Astrocyte (in vitro differentiated cells and primary cell): Measurements from ENCODE around the gene DDR2. TPM values are rescaled to one million over a fixed set of nuclear protein-coding genes. Genes with fewer than 3 reads are reported as not detected.

Source experiments
- DNase-seq: peaks from one replicate; pipeline ENCODE4 v3.0.0-alpha.2; 2010; ENCODE audit warnings: low read depth
- FAIRE-seq: peaks from 2 replicates; lab custom pipeline; 2011; peaks lifted over from hg19 to GRCh38; lab: Jason Lieb, UNC
- H2AFZ ChIP-seq: 2 replicates; pipeline ENCODE4 v1.6.0; 2012; ENCODE audit warnings: low read depth, low read length, inconsistent platforms
- H3K27ac ChIP-seq: 2 replicates; pipeline ENCODE4 v1.5.1; 2011; ENCODE audit warnings: low read depth, low read length, inconsistent platforms
- H3K27me3 ChIP-seq: 2 replicates; pipeline ENCODE4 v1.6.0; 2011; ENCODE audit warnings: low read length, inconsistent platforms; ENCODE audit not compliant: insufficient read depth
- H3K36me3 ChIP-seq: 2 replicates; pipeline ENCODE4 v1.5.1; 2011; ENCODE audit warnings: low read length, inconsistent platforms; ENCODE audit not compliant: insufficient read depth
- H3K4me1 ChIP-seq: 2 replicates; pipeline ENCODE4 v1.5.1; 2011; ENCODE audit warnings: low read length, inconsistent platforms; ENCODE audit not compliant: insufficient read depth
- H3K4me2 ChIP-seq: 2 replicates; pipeline ENCODE4 v1.6.0; 2012; ENCODE audit warnings: low read length, inconsistent platforms
- H3K4me3 ChIP-seq: 2 replicates; pipeline ENCODE4 v1.5.1; 2011; ENCODE audit warnings: low read depth, mild to moderate bottlenecking, low read length, inconsistent platforms; ENCODE audit not compliant: insufficient read depth
- H3K79me2 ChIP-seq: 2 replicates; pipeline ENCODE4 v1.6.0; 2012; ENCODE audit warnings: mild to moderate bottlenecking, low read length, inconsistent platforms; ENCODE audit not compliant: insufficient read depth
- H3K9ac ChIP-seq: 2 replicates; pipeline ENCODE4 v1.6.0; 2012; ENCODE audit warnings: mild to moderate bottlenecking, low read length, inconsistent platforms
- H3K9me3 ChIP-seq: 2 replicates; pipeline ENCODE4 v1.5.1; 2012; ENCODE audit warnings: low read depth, mild to moderate bottlenecking, low read length, inconsistent platforms; ENCODE audit not compliant: insufficient read depth
- H4K20me1 ChIP-seq: 2 replicates; pipeline ENCODE4 v1.6.0; 2012; ENCODE audit warnings: low read length, inconsistent platforms; ENCODE audit not compliant: insufficient read depth
- H3K27ac Mint-ChIP-seq: one replicate; pipeline ENCODE4 v1.8.0; 2021; ENCODE audit warnings: mild to moderate bottlenecking, mixed read lengths; ENCODE audit not compliant: unreplicated experiment
- H3K27me3 Mint-ChIP-seq: one replicate; pipeline ENCODE4 v1.8.0; 2021; ENCODE audit warnings: low read depth, mixed read lengths; ENCODE audit not compliant: unreplicated experiment
- H3K36me3 Mint-ChIP-seq: one replicate; pipeline ENCODE4 v1.8.0; 2021; ENCODE audit warnings: low read depth, mixed read lengths; ENCODE audit not compliant: unreplicated experiment
- H3K4me1 Mint-ChIP-seq: one replicate; pipeline ENCODE4 v1.8.0; 2021; ENCODE audit warnings: low read depth, mixed read lengths; ENCODE audit not compliant: unreplicated experiment
- H3K4me3 Mint-ChIP-seq: one replicate; pipeline ENCODE4 v1.8.0; 2021; ENCODE audit warnings: mild to moderate bottlenecking, moderate library complexity, mixed read lengths; ENCODE audit not compliant: unreplicated experiment
- H3K9me3 Mint-ChIP-seq: one replicate; pipeline ENCODE4 v1.8.0; 2021; ENCODE audit warnings: mild to moderate bottlenecking, mixed read lengths; ENCODE audit not compliant: unreplicated experiment
- EZH2 ChIP-seq: IDR thresholded peaks from 2 replicates; pipeline ENCODE4 v1.6.1; 2012; ENCODE audit warnings: mild to moderate bottlenecking, low read length, inconsistent platforms; ENCODE audit not compliant: insufficient read depth
- total RNA-seq: library from RNA; stranded (reverse); gene quantifications from 2 replicates; pipeline ENCODE4 v1.2.1, GENCODE V29; 2021
- TF ChIP-seq, protein P1 (sequence below): IDR thresholded peaks from 2 replicates; pipeline ENCODE4 v1.5.1; 2011; ENCODE audit warnings: low read depth, mild to moderate bottlenecking, inconsistent platforms, low read length, moderate library complexity; ENCODE audit not compliant: insufficient read depth

DDR2 gene
- total RNA-seq, 1 donor from 2014 or later = 15.3 TPM

DNA sequence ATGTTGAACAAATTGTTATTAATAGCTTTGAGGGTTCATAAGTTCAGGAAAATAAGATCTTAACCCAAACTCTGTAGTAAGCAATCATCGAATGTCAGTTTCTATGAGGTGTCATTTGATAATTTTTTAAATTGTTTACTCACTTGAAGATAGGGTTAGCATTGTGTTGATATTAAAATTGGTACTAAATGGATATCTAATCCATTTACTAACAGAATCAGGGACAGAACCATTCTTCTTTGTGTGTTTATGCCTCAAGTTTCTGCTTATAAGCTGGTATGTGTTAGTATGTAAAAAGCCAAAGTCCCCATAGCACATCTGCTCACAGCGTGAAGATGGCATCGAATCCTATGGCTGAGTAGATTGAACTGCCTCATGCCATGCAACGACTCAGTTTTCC, 13.4 kb downstream of the DDR2 start:
- FAIRE-seq (no peak), DNase-seq (no peak)
- Histone ChIP-seq H3K9me3 (no peaks in the 10 kb centered on the region), H3K79me2 (peaks cover 55% of the 10 kb centered on the region), H3K4me2 (no peak overlapping the region), H2AFZ (no peak overlapping the region), H3K27me3 (no peaks in the 10 kb centered on the region), H3K4me1 (no peaks in the 10 kb centered on the region), H3K27ac (no peak overlapping the region), H4K20me1 (peaks cover 50% of the 10 kb centered on the region), H3K9ac (no peak overlapping the region), H3K4me3 (no peak overlapping the region), H3K36me3 (no peaks in the 10 kb centered on the region)
- Mint-ChIP-seq H3K4me3 (no peak overlapping the region), H3K27ac (no peak overlapping the region), H3K36me3 (no peaks in the 10 kb centered on the region), H3K4me1 (peaks cover 2% of the 10 kb centered on the region), H3K27me3 (no peaks in the 10 kb centered on the region), H3K9me3 (no peaks in the 10 kb centered on the region)
- TF ChIP-seq, protein P1, sequence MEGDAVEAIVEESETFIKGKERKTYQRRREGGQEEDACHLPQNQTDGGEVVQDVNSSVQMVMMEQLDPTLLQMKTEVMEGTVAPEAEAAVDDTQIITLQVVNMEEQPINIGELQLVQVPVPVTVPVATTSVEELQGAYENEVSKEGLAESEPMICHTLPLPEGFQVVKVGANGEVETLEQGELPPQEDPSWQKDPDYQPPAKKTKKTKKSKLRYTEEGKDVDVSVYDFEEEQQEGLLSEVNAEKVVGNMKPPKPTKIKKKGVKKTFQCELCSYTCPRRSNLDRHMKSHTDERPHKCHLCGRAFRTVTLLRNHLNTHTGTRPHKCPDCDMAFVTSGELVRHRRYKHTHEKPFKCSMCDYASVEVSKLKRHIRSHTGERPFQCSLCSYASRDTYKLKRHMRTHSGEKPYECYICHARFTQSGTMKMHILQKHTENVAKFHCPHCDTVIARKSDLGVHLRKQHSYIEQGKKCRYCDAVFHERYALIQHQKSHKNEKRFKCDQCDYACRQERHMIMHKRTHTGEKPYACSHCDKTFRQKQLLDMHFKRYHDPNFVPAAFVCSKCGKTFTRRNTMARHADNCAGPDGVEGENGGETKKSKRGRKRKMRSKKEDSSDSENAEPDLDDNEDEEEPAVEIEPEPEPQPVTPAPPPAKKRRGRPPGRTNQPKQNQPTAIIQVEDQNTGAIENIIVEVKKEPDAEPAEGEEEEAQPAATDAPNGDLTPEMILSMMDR = no peak
- TF ChIP-seq EZH2 = no peak

DNA sequence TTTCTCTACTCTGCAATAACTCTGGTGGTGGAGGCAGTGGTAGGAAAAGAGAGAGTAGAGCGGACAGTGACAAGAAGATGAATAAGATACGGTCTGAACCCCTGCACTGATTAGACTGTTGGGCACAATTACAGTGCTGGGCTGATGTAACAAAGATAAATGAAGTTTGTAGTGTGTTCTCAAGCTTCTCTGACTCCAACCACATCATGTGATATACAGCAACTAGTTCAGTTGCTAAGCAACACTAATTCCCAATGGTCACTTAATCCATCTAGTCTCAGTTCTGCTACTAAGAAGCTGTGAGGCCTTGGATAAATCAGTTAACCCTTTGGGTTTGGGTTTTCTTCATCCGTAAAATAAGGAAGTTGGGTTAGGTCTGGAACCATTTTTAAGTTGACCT, 17.3 kb downstream of the DDR2 start:
- no peak overlapping the region for H3K9ac ChIP-seq
- H3K4me3 Mint-ChIP-seq = no peak overlapping the region
- H3K4me1 ChIP-seq = no peaks in the 10 kb centered on the region
- no peak overlapping the region for H3K4me3 ChIP-seq
- H3K36me3 Mint-ChIP-seq = peaks cover 6% of the 10 kb centered on the region
- H3K27ac Mint-ChIP-seq = no peak overlapping the region
- no peak for FAIRE-seq
- peaks cover 44% of the 10 kb centered on the region for H4K20me1 ChIP-seq
- no peak for DNase-seq
- H3K4me2 ChIP-seq = no peak overlapping the region
- H3K36me3 ChIP-seq = no peaks in the 10 kb centered on the region
- H3K27me3 ChIP-seq = no peaks in the 10 kb centered on the region
- H3K27me3 Mint-ChIP-seq = no peaks in the 10 kb centered on the region
- TF ChIP-seq, protein P1 = no peak
- TF ChIP-seq EZH2 = no peak
- peaks cover 5% of the 10 kb centered on the region for H3K4me1 Mint-ChIP-seq
- no peak overlapping the region for H2AFZ ChIP-seq
- H3K79me2 ChIP-seq = peaks cover 61% of the 10 kb centered on the region
- no peak overlapping the region for H3K27ac ChIP-seq
- no peaks in the 10 kb centered on the region for H3K9me3 ChIP-seq
- peaks cover 9% of the 10 kb centered on the region for H3K9me3 Mint-ChIP-seq

DNA sequence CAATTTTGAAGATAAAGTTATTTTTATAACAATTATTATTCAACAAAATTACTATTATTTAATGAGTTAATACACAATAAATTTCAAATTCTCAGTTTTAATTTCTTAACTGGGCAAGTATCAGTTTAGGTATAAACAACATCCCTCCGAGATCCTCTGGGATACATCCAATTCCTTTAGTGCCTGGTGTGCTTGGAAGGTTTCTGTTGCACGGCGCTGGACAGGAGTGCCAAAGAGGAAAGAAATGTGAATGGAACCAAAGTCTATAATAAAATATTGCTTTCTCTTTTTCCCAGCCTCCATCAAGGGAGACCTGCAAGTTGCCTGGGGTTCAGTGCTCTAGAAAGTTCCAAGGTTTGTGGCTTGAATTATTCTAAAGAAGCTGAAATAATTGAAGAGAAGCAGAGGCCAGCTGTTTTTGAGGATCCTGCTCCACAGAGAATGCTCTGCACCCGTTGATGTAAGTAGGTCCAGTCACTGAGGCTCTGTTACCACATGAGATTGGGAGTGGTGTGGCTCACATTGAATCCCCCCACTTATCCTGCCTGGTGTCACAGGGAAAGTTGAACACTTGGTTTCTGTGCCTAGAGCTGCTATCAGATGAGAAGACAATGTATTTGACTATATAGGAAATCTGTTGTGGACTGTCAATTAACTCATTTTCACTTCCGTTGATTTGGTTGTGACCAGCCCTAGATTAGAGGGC, 22.8 kb downstream of the DDR2 start:
- Histone ChIP-seq H3K9ac (no peak overlapping the region), H3K4me3 (no peak overlapping the region), H3K36me3 (no peaks in the 10 kb centered on the region), H2AFZ (no peak overlapping the region), H3K27ac (no peak overlapping the region), H3K79me2 (peaks cover 40% of the 10 kb centered on the region), H3K9me3 (no peaks in the 10 kb centered on the region), H3K4me1 (peaks cover 3% of the 10 kb centered on the region), H4K20me1 (peaks cover 27% of the 10 kb centered on the region), H3K4me2 (no peak overlapping the region), H3K27me3 (no peaks in the 10 kb centered on the region)
- Mint-ChIP-seq H3K4me3 (no peak overlapping the region), H3K27me3 (no peaks in the 10 kb centered on the region), H3K27ac (no peak overlapping the region), H3K4me1 (peaks cover 11% of the 10 kb centered on the region), H3K9me3 (peaks cover 10% of the 10 kb centered on the region), H3K36me3 (peaks cover 6% of the 10 kb centered on the region)
- no peak for FAIRE-seq
- DNase-seq = no peak
- TF ChIP-seq, protein P1 = no peak
- TF ChIP-seq EZH2 = no peak
